GM23248 (cell line): ENCODE data around the gene ARHGEF11. TPM values are rescaled to one million over a fixed set of nuclear protein-coding genes. Genes with fewer than 3 reads are reported as not detected.
A peak's percentile ranks its signal among the peaks of the same experiment; 100 is the strongest.

Experiments
- DNase-seq: peaks from one replicate; pipeline ENCODE4 v3.0.0-alpha.2; 2015
- H2AFZ ChIP-seq: fragments of 200-600 bp; sonication (generic); 2 replicates; pipeline ENCODE4 v1.6.1; 2016; ENCODE audit warnings: antibody characterized with exemption
- H3F3A ChIP-seq: fragments of 200-600 bp; sonication (generic); 2 replicates; pipeline ENCODE4 v1.6.1; 2016; ENCODE audit warnings: mild to moderate bottlenecking, antibody characterized with exemption, mixed run types; ENCODE audit not compliant: insufficient read depth
- H3K27ac ChIP-seq: fragments of 200-600 bp; sonication (generic); 2 replicates; pipeline ENCODE4 v1.5.1; 2016; ENCODE audit warnings: mild to moderate bottlenecking
- H3K27me3 ChIP-seq: fragments of 200-600 bp; sonication (generic); replicated peaks from 2 replicates; pipeline ENCODE4 v1.6.1; 2016; ENCODE audit warnings: mild to moderate bottlenecking; ENCODE audit not compliant: insufficient read depth
- H3K36me3 ChIP-seq: fragments of 200-600 bp; sonication (generic); 2 replicates; pipeline ENCODE4 v1.6.1; 2016; ENCODE audit warnings: low read depth, mild to moderate bottlenecking
- H3K4me1 ChIP-seq: fragments of 200-600 bp; sonication (generic); 2 replicates; pipeline ENCODE4 v1.6.1; 2016; ENCODE audit warnings: mild to moderate bottlenecking; ENCODE audit not compliant: insufficient read depth
- H3K4me2 ChIP-seq: fragments of 200-600 bp; sonication (generic); one replicate; pipeline ENCODE4 v1.6.1; 2016; ENCODE audit warnings: mild to moderate bottlenecking; ENCODE audit not compliant: unreplicated experiment
- H3K4me3 ChIP-seq: fragments of 200-600 bp; sonication (generic); 2 replicates; pipeline ENCODE4 v1.5.1; 2016; ENCODE audit warnings: mild to moderate bottlenecking
- H3K79me2 ChIP-seq: fragments of 200-600 bp; sonication (generic); 2 replicates; pipeline ENCODE4 v1.6.1; 2016; ENCODE audit warnings: mild to moderate bottlenecking; ENCODE audit not compliant: insufficient read depth
- H3K9ac ChIP-seq: fragments of 200-600 bp; sonication (generic); 2 replicates; pipeline ENCODE4 v1.6.1; 2016; ENCODE audit warnings: mild to moderate bottlenecking
- H3K9me2 ChIP-seq: fragments of 200-600 bp; sonication (generic); 2 replicates; pipeline ENCODE4 v1.6.1; 2016; ENCODE audit warnings: mixed run types, mild to moderate bottlenecking, moderate library complexity; ENCODE audit not compliant: insufficient read depth
- H3K9me3 ChIP-seq: fragments of 200-600 bp; sonication (generic); one replicate; pipeline ENCODE4 v1.6.1; 2017; ENCODE audit warnings: low read depth
- H4K20me1 ChIP-seq: fragments of 200-600 bp; sonication (generic); 2 replicates; pipeline ENCODE4 v1.6.0; 2016; ENCODE audit not compliant: insufficient read depth
- EZH2 ChIP-seq: fragments of 200-600 bp; sonication (generic); IDR thresholded peaks from 2 replicates; pipeline ENCODE4 v1.6.1; 2018; ENCODE audit warnings: antibody characterized with exemption, mild to moderate bottlenecking; ENCODE audit not compliant: insufficient read depth, poor library complexity, severe bottlenecking
- EZH2phosphoT487 ChIP-seq: fragments of 200-600 bp; sonication (generic); IDR thresholded peaks from 2 replicates; pipeline ENCODE4 v1.6.1; 2018; ENCODE audit warnings: antibody characterized with exemption, moderate library complexity, mild to moderate bottlenecking, low read depth; ENCODE audit not compliant: insufficient read depth
- WGBS, 2 experiments: methylation state at CpG; one replicate each; pipeline ENCODE4 v1.1.6; 2015 to 2017; ENCODE audit warnings: low lambda C conversion rate in 2 of 2, low coverage in 1 of 2; ENCODE audit errors: missing lambda C conversion rate in 2 of 2; 5-methylcytosine and 5-hydroxymethylcytosine counted together
- in situ Hi-C: fragments of 300-500 bp; cut with MboI; formaldehyde crosslinking; loops from 2 replicates; pipeline ENCODE4 v1.15.0; 2020
- polyA plus RNA-seq: library from polyadenylated mRNA; unstranded; fragments of >200 nt; fragmentation: Nextera tagmentation; extraction: Ambion mirVana; gene quantifications from 2 replicates; pipeline ENCODE4 v1.2.1, GENCODE V29; 2016
- total RNA-seq: library from RNA; depleted of rRNA; stranded (reverse); fragments of >200 nt; shearing (Covaris generic); gene quantifications from 2 replicates; pipeline ENCODE4 v1.2.3, GENCODE V29; 2014

The ARHGEF11 gene
- total and polyA plus RNA-seq, 2 experiments from 2014 or later, result 13.3 to 23.0 TPM

- TF ChIP-seq EZH2 (no peak), EZH2phosphoT487 (no peak)
- Histone ChIP-seq H3K36me3 (no peaks in the 10 kb centered on the region), H3K27me3 (peaks cover 39% of the 10 kb centered on the region), H3K9me3 (no peaks in the 10 kb centered on the region), H3K79me2 (no peaks in the 10 kb centered on the region), H2AFZ (peak overlapping the region; percentile 91), H4K20me1 (no peaks in the 10 kb centered on the region), H3K9ac (no peak overlapping the region), H3F3A (peaks cover 15% of the 10 kb centered on the region), H3K4me3 (peak overlapping the region; percentile 71), H3K9me2 (no peaks in the 10 kb centered on the region), H3K4me1 (no peaks in the 10 kb centered on the region), H3K4me2 (peak overlapping the region; percentile 80), H3K27ac (no peak overlapping the region)
- DNase-seq, result no peak
- in situ Hi-C loops, result no loop called here
- 59 to 60% methylated on average over 7 of the region's 7 CpGs for WGBS, 2 experiments
These were observed 124.5 kb downstream of the ARHGEF11 start for GRCh38 chr1:156921053-156921529.

GRCh38 chr1:156920233-156921052, 125.1 kb downstream of the ARHGEF11 start, which contains the start of gene LRRC71:
LRRC71 (plus strand) TSS chr1:156920632; CDS start chr1:156920804, 172 bp downstream.
- 6 to 10% methylated on average over 43 to 71 of the region's 71 CpGs for WGBS, 2 experiments
- in situ Hi-C loops, result no loop called here
- peaks cover 10% of the 10 kb centered on the region for H3F3A ChIP-seq
- H3K4me2 ChIP-seq, result peak within 1 kb of the TSS; percentile 80
- no peaks in the 10 kb centered on the region for H4K20me1 ChIP-seq
- no peaks in the 10 kb centered on the region for H3K36me3 ChIP-seq
- peak within 1 kb of the TSS; percentile 91 for H2AFZ ChIP-seq
- H3K9ac ChIP-seq, result peak within 1 kb of the TSS; percentile 48; the same call in 1 of the 2 replicates
- H3K9me2 ChIP-seq, result no peaks in the 10 kb centered on the region
- no peaks in the 10 kb centered on the region for H3K4me1 ChIP-seq
- no peaks in the 10 kb centered on the region for H3K9me3 ChIP-seq
- no peaks in the 10 kb centered on the region for H3K79me2 ChIP-seq
- TF ChIP-seq EZH2phosphoT487 (peak; percentile 39; the same call in 1 of the 2 replicates), EZH2 (peak; percentile 73)
- peaks cover 39% of the 10 kb centered on the region for H3K27me3 ChIP-seq
- DNase-seq, result peak; percentile 93
- no peak within 1 kb of the TSS for H3K27ac ChIP-seq
- H3K4me3 ChIP-seq, result peak within 1 kb of the TSS; percentile 71

- H3K9me3 ChIP-seq, result no peaks in the 10 kb centered on the region
- peaks cover 6% of the 10 kb centered on the region; the same call in 1 of the 2 replicates for H3K4me1 ChIP-seq
- TF ChIP-seq EZH2phosphoT487 (no peak), EZH2 (no peak)
- no peaks in the 10 kb centered on the region for H3K27me3 ChIP-seq
- no peaks in the 10 kb centered on the region for H3K36me3 ChIP-seq
- H2AFZ ChIP-seq, result no peak overlapping the region
- H3F3A ChIP-seq, result peaks cover 10% of the 10 kb centered on the region
- no peak overlapping the region for H3K4me2 ChIP-seq
- in situ Hi-C loops, result no loop called here
- no peak overlapping the region for H3K27ac ChIP-seq
- no peak for DNase-seq
- H4K20me1 ChIP-seq, result no peaks in the 10 kb centered on the region
- no peaks in the 10 kb centered on the region for H3K9me2 ChIP-seq
- no peaks in the 10 kb centered on the region for H3K79me2 ChIP-seq
- H3K4me3 ChIP-seq, result no peak overlapping the region
- WGBS, 2 experiments, result 67 to 78% methylated on average over 8 to 9 of the region's 9 CpGs
- no peak overlapping the region for H3K9ac ChIP-seq
These were observed 131.1 kb downstream of the ARHGEF11 start for GRCh38 chr1:156914440-156914856.

GRCh38 chr1:156913809-156914387, 131.6 kb downstream of the ARHGEF11 start:
- Histone ChIP-seq H3K9me3 (no peaks in the 10 kb centered on the region), H3K9me2 (no peaks in the 10 kb centered on the region), H2AFZ (no peak overlapping the region), H3K4me2 (no peak overlapping the region), H4K20me1 (no peaks in the 10 kb centered on the region), H3K4me3 (no peak overlapping the region), H3K4me1 (peaks cover 6% of the 10 kb centered on the region; the same call in 1 of the 2 replicates), H3K36me3 (no peaks in the 10 kb centered on the region), H3K27me3 (no peaks in the 10 kb centered on the region), H3K79me2 (no peaks in the 10 kb centered on the region), H3K27ac (no peak overlapping the region), H3K9ac (no peak overlapping the region), H3F3A (peaks cover 5% of the 10 kb centered on the region; the same call in 1 of the 2 replicates)
- in situ Hi-C loops, result no loop called here
- WGBS, 2 experiments, result 87 to 90% methylated on average over 12 to 13 of the region's 13 CpGs
- TF ChIP-seq EZH2 (no peak), EZH2phosphoT487 (no peak)
- no peak for DNase-seq
